Body of pancreas (tissue), 4 donors: ENCODE data around the gene DENND10. TPM values are rescaled to one million over a fixed set of nuclear protein-coding genes. Genes with fewer than 3 reads are reported as not detected.

Experiments used
- ATAC-seq: fragments of 150-250 bp; one replicate; pipeline ENCODE4 v1.9.1; 2016
- DNase-seq, 4 donors: peaks; one replicate each; pipeline ENCODE4 v3.0.0-alpha.2; 2019
- H3K27ac ChIP-seq, 4 donors: fragments of 200-600 bp; sonication (generic); 1 replicate in 3 of 4; 2 replicates in 1 of 4; pipeline versions ENCODE4 v1.5.1 to v1.6.1; 2016 to 2019; ENCODE audit warnings: mild to moderate bottlenecking in 1 of 4, mixed read lengths in 1 of 4, moderate library complexity in 1 of 4
- H3K27me3 ChIP-seq, 2 donors: fragments of 200-600 bp; sonication (generic); one replicate each; pipeline ENCODE4 v1.6.0; 2016; ENCODE audit warnings: mild to moderate bottlenecking in 1 of 2
- H3K36me3 ChIP-seq, 2 donors: fragments of 200-600 bp; sonication (generic); replicated peaks in 1 of 2; 2 replicates each; pipeline ENCODE4 v1.5.1; 2016; ENCODE audit warnings: low read depth in 2 of 2; ENCODE audit not compliant: insufficient read depth in 1 of 2
- H3K4me1 ChIP-seq: fragments of 200-600 bp; sonication (generic); one replicate; pipeline ENCODE4 v1.6.0; 2016
- H3K4me3 ChIP-seq, 2 donors: fragments of 200-600 bp; sonication (generic); 1 replicate in 1 of 2; 2 replicates in 1 of 2; pipeline ENCODE4 v1.5.1; 2016 to 2019
- H3K9me3 ChIP-seq, 3 donors: fragments of 200-600 bp; sonication (generic); 1 replicate in 2 of 3; 2 replicates in 1 of 3; pipeline ENCODE4 v1.5.1; 2016
- POLR2A ChIP-seq, 3 donors: fragments of 450-650 bp; IDR thresholded peaks; one replicate each; pipeline ENCODE4 v1.6.1; 2016; ENCODE audit warnings: antibody characterized with exemption in 3 of 3, mild to moderate bottlenecking in 2 of 3
- WGBS, 2 donors: methylation state at CpG; one replicate each; pipeline ENCODE4 v1.1.5; 2017; 5-methylcytosine and 5-hydroxymethylcytosine counted together
- intact Hi-C: fragments of 100-400 bp; cut with DNase I; formaldehyde crosslinking; loops from one replicate; pipeline ENCODE4 v1.15.1; 2023
- total RNA-seq, 2 donors: library from RNA; depleted of rRNA; stranded (reverse); fragments of >200 nt; gene quantifications; one replicate each; pipeline ENCODE4 v1.1.0, GENCODE V29; 2016
- TF ChIP-seq, protein P1 (sequence below), 7 experiments: fragments of 450-650 bp in 4 of 7; fragments of 200-600 bp in 3 of 7; sonication (generic) in 3 of 7; IDR thresholded peaks; one replicate each; pipeline ENCODE4 v1.5.1; 2016 to 2019; ENCODE audit warnings: antibody characterized with exemption in 7 of 7

The DENND10 gene
- total RNA-seq, 2 donors from 2014 or later: 24.6 to 29.7 TPM

GRCh38 chr10:119098576-119098975 lies 5.3 kb upstream of the DENND10 start:
- H3K4me3 ChIP-seq: no peak overlapping the region
- no peaks in the 10 kb centered on the region for H3K36me3 ChIP-seq
- no peak overlapping the region for H3K27ac ChIP-seq
- intact Hi-C loops: no loop called here
- 85 to 97% methylated on average over 3 of the region's 3 CpGs for WGBS, 2 donors
- no peak for DNase-seq
- H3K27me3 ChIP-seq: no peaks in the 10 kb centered on the region
- no peak for TF ChIP-seq POLR2A (IDR thresholded peaks at IDR 0.05)
- TF ChIP-seq, protein P1, sequence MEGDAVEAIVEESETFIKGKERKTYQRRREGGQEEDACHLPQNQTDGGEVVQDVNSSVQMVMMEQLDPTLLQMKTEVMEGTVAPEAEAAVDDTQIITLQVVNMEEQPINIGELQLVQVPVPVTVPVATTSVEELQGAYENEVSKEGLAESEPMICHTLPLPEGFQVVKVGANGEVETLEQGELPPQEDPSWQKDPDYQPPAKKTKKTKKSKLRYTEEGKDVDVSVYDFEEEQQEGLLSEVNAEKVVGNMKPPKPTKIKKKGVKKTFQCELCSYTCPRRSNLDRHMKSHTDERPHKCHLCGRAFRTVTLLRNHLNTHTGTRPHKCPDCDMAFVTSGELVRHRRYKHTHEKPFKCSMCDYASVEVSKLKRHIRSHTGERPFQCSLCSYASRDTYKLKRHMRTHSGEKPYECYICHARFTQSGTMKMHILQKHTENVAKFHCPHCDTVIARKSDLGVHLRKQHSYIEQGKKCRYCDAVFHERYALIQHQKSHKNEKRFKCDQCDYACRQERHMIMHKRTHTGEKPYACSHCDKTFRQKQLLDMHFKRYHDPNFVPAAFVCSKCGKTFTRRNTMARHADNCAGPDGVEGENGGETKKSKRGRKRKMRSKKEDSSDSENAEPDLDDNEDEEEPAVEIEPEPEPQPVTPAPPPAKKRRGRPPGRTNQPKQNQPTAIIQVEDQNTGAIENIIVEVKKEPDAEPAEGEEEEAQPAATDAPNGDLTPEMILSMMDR (IDR thresholded peaks at IDR 0.05): no peak
- H3K4me1 ChIP-seq: no peaks in the 10 kb centered on the region
- no peaks in the 10 kb centered on the region for H3K9me3 ChIP-seq
- no peak for ATAC-seq

- Histone ChIP-seq H3K27ac (peak overlapping the region in 2 of 4 donors; percentile 28 to 38), H3K4me1 (peaks cover 8% of the 10 kb centered on the region), H3K4me3 (no peak overlapping the region), H3K9me3 (no peaks in the 10 kb centered on the region), H3K36me3 (no peaks in the 10 kb centered on the region), H3K27me3 (no peaks in the 10 kb centered on the region)
- TF ChIP-seq, protein P1 (IDR thresholded peaks at IDR 0.05): no peak
- TF ChIP-seq POLR2A (IDR thresholded peaks at IDR 0.05): no peak
- 57 to 63% methylated on average over 3 of the region's 3 CpGs for WGBS, 2 donors
- DNase-seq (peak in 1 of 4 donors; percentile 11), ATAC-seq (no peak)
- intact Hi-C loops: no loop called here
These were observed 3.3 kb upstream of the DENND10 start for GRCh38 chr10:119100434-119101238.

DNA sequence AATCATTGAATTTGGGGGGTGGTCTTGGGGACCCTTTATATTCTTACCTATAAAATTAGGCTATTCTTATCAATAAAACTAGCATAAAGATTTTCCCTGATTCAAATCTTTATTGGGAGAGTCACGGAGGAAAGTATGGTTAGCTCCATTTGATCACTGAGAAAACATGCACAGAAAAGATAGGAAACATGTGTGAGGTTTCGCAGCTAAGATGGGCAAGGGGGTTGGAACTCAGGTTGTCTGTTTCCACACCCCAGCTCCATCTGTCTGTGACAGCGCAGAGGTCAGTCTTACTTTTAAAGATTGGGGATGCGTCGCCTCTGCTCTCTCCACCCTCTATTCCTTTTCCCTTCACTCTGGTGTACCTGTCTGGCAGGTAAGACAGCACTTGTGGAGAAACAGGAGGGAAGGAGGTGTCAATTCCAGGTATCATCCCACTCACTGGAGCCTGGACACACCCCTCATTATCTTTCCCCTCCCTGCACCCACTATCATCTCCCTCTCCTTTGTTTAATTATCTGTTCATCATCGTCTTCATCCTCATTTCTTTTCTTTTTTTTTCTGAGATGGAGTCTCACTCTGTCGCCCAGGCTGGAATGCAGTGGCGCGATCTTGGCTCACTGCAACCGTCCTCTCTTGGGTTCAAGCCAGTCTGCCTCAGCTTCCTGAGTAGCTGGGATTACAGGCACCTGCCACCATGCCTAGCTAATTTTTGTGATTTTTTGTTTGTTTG lies 2.4 kb upstream of the DENND10 start:
- H3K4me3 ChIP-seq: no peak overlapping the region
- intact Hi-C loops: no loop called here

GRCh38 chr10:119103241-119103902 lies 541 bp upstream of the DENND10 start:
- H3K36me3 ChIP-seq: no peaks in the 10 kb centered on the region
- TF ChIP-seq, protein P1 (IDR thresholded peaks at IDR 0.05): no peak
- no peak for TF ChIP-seq POLR2A (IDR thresholded peaks at IDR 0.05)
- peak overlapping the region in 2 of 4 donors; percentile 56 to 60 for H3K27ac ChIP-seq
- H3K4me1 ChIP-seq: peaks cover 8% of the 10 kb centered on the region
- no peaks in the 10 kb centered on the region for H3K27me3 ChIP-seq
- intact Hi-C loops: no loop called here
- no peaks in the 10 kb centered on the region for H3K9me3 ChIP-seq
- WGBS, 2 donors: 43 to 53% methylated on average over 11 of the region's 12 CpGs
- H3K4me3 ChIP-seq: no peak overlapping the region
- ATAC-seq (no peak), DNase-seq (no peak)

More for the DNA sequence above, 2.4 kb upstream of the DENND10 start:
- Histone ChIP-seq H3K4me1 (peaks cover 8% of the 10 kb centered on the region), H3K27me3 (no peaks in the 10 kb centered on the region), H3K27ac (no peak overlapping the region), H3K9me3 (no peaks in the 10 kb centered on the region), H3K36me3 (no peaks in the 10 kb centered on the region)
- ATAC-seq (no peak), DNase-seq (no peak)
- TF ChIP-seq, protein P1 (IDR thresholded peaks at IDR 0.05): no peak
- TF ChIP-seq POLR2A (IDR thresholded peaks at IDR 0.05): no peak
- WGBS, 2 donors: 56 to 61% methylated on average over 10 of the region's 10 CpGs
